Chondrocyte (in vitro differentiated cells): ENCODE data around the gene SRGAP1. TPM values are rescaled to one million over a fixed set of nuclear protein-coding genes. Genes with fewer than 3 reads are reported as not detected.

Experiments
- DNase-seq: peaks from one replicate; pipeline ENCODE4 v3.0.0; 2021; ENCODE audit warnings: mixed read lengths, low spot score
- H3K27ac Mint-ChIP-seq: one replicate; pipeline ENCODE4 v1.8.0; 2021; ENCODE audit warnings: mild to moderate bottlenecking, moderate library complexity, mixed read lengths; ENCODE audit not compliant: unreplicated experiment
- H3K27me3 Mint-ChIP-seq: 2 replicates; pipeline ENCODE4 v1.8.0; 2021; ENCODE audit warnings: low read depth, mixed read lengths
- H3K36me3 Mint-ChIP-seq: 2 replicates; pipeline ENCODE4 v1.8.0; 2021; ENCODE audit warnings: low read depth, mixed read lengths
- H3K4me1 Mint-ChIP-seq: 2 replicates; pipeline ENCODE4 v1.8.0; 2021; ENCODE audit warnings: low read depth, mild to moderate bottlenecking, mixed read lengths
- H3K4me3 Mint-ChIP-seq: one replicate; pipeline ENCODE4 v1.8.0; 2021; ENCODE audit warnings: mild to moderate bottlenecking, moderate library complexity, mixed read lengths; ENCODE audit not compliant: unreplicated experiment
- H3K9me3 Mint-ChIP-seq: 2 replicates; pipeline ENCODE4 v1.8.0; 2021; ENCODE audit warnings: low read depth, mixed read lengths
- total RNA-seq: library from RNA; stranded (reverse); gene quantifications from 3 replicates; pipeline ENCODE4 v1.2.1, GENCODE V29; 2021
- TF ChIP-seq, protein P1 (sequence below): fragments of 200-600 bp; sonication (generic); IDR thresholded peaks from 2 replicates; pipeline ENCODE4 v1.5.0; 2021; ENCODE audit warnings: antibody characterized with exemption, mild to moderate bottlenecking, moderate library complexity

SRGAP1 gene
- total RNA-seq, 1 donor from 2014 or later, result 13.2 TPM

DNA sequence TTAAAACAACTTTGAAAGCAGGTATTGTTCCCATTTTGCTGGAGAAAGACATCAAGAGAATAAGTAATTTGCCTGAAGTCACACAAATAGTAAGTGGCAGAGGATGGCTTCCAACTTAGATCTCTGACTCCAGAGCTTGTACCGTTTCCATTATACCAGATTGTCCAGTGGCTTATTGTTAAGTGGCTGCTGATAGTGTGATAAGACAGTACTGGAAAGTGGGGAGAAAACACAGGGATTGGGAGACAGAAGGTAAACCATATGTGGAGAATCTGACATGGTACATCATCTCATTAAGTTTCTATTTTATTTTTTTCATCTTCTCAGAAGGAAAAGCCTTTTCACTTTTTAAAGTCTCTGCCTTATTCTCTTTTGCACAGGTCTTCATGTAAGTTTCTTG, 108.5 kb downstream of the SRGAP1 start:
- no peaks in the 10 kb centered on the region for H3K27me3 Mint-ChIP-seq
- peaks cover 38% of the 10 kb centered on the region for H3K4me1 Mint-ChIP-seq
- DNase-seq, result no peak
- peaks cover 3% of the 10 kb centered on the region for H3K36me3 Mint-ChIP-seq
- H3K9me3 Mint-ChIP-seq, result no peaks in the 10 kb centered on the region
- H3K27ac Mint-ChIP-seq, result no peak overlapping the region
- TF ChIP-seq, protein P1, sequence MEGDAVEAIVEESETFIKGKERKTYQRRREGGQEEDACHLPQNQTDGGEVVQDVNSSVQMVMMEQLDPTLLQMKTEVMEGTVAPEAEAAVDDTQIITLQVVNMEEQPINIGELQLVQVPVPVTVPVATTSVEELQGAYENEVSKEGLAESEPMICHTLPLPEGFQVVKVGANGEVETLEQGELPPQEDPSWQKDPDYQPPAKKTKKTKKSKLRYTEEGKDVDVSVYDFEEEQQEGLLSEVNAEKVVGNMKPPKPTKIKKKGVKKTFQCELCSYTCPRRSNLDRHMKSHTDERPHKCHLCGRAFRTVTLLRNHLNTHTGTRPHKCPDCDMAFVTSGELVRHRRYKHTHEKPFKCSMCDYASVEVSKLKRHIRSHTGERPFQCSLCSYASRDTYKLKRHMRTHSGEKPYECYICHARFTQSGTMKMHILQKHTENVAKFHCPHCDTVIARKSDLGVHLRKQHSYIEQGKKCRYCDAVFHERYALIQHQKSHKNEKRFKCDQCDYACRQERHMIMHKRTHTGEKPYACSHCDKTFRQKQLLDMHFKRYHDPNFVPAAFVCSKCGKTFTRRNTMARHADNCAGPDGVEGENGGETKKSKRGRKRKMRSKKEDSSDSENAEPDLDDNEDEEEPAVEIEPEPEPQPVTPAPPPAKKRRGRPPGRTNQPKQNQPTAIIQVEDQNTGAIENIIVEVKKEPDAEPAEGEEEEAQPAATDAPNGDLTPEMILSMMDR, result no peak
- no peak overlapping the region for H3K4me3 Mint-ChIP-seq

DNA sequence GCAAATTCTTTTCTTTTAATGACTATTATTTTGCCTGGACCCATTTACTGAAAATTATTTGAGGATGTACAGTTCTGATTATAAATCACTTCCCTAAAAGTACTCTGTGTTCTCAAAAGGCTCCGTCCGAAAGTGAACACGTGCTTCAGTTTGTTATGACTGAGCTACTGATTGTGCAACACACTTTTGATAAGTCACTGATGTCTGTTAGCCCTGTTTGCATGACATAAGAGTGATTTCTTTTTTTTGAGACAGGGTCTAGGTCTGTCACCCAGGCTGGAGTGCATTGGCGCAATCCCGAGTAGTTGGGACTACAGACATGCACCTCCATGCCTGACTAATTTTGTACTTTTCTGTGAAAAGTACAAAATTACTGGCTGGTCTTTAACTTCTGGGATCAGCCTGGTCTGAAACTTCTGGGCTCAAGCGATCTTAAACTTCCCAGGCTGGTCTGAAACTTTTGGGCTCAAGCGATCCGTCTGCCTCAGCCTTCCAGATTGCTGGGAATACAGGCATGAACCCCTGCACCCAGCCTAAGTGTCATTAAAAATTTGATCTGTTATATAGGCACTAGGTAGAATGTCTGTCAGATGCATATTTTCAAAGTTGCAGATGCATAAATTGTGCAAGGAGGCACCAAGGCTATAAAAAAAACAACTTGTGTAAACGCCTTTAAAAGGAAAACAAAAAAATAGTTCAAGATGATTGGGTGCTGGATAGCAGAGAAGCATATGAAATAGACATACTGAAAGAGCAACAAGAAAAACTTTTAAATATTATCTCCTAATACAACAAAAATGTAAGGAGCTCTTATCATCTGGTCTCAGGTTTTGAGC, 111.5 kb downstream of the SRGAP1 start:
- DNase-seq, result no peak
- no peaks in the 10 kb centered on the region for H3K9me3 Mint-ChIP-seq
- peak overlapping the region; percentile 23 for H3K27ac Mint-ChIP-seq
- no peak overlapping the region for H3K4me3 Mint-ChIP-seq
- TF ChIP-seq, protein P1, result no peak
- H3K27me3 Mint-ChIP-seq, result no peaks in the 10 kb centered on the region
- peaks cover 22% of the 10 kb centered on the region for H3K4me1 Mint-ChIP-seq
- H3K36me3 Mint-ChIP-seq, result peaks cover 3% of the 10 kb centered on the region

DNA sequence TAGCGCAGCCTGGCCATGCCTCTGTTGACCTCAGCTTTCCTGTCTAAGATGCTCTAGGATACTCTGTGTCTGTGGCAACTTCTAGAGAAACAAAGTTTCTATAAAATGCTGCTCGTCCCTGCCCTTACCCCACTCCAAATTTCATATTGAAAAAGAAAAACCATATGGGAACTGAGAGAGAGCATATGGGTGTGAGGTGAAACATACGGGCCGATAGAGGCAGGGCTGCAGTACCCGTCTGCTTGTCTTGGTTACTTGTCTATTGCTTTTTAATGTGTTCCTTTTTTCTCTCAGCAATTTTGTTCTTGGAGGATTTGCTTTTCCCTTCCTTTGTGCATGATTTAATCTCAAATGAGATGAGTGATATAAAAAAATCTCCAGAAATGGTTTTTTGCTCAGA, 113.0 kb downstream of the SRGAP1 start:
- TF ChIP-seq, protein P1, result no peak
- Mint-ChIP-seq H3K27me3 (no peaks in the 10 kb centered on the region), H3K27ac (no peak overlapping the region), H3K36me3 (peaks cover 3% of the 10 kb centered on the region), H3K4me3 (no peak overlapping the region), H3K9me3 (no peaks in the 10 kb centered on the region), H3K4me1 (peaks cover 22% of the 10 kb centered on the region)
- no peak for DNase-seq

DNA sequence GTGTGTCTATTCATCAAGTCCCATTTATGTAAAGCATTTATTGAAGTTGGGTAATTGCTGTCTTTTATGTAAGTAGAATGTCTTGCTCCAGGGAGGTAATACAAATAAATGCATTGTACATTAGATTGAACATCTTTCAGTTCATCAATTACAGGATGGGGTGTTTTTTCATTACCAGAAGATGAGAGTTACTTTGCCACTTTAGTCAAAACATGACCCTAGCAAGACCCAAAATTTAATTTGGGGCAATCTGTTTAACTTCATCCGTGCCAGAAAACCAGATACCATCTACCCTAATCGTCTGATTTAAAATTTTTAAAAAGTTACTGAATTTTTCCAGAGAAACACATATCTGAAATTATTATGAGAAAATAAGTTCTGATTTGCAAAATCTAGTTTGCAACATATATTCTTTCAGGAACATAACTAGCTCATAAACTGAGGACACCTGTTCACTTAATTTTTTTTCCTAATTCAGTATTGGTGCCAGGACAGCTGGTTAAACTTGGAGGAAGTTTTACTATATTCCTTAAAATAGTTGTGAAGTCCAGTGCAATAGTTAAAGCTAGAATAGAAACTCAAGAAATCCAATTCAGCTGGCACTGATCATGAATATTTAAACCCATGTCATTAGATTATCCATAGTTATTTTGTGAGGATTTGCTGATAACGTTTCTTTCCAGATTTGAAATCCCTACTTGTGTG, 114.5 kb downstream of the SRGAP1 start:
- no peak for DNase-seq
- Mint-ChIP-seq H3K4me1 (peaks cover 29% of the 10 kb centered on the region), H3K27me3 (no peaks in the 10 kb centered on the region), H3K4me3 (no peak overlapping the region), H3K9me3 (no peaks in the 10 kb centered on the region), H3K36me3 (peaks cover 2% of the 10 kb centered on the region), H3K27ac (no peak overlapping the region)
- TF ChIP-seq, protein P1, result no peak

DNA sequence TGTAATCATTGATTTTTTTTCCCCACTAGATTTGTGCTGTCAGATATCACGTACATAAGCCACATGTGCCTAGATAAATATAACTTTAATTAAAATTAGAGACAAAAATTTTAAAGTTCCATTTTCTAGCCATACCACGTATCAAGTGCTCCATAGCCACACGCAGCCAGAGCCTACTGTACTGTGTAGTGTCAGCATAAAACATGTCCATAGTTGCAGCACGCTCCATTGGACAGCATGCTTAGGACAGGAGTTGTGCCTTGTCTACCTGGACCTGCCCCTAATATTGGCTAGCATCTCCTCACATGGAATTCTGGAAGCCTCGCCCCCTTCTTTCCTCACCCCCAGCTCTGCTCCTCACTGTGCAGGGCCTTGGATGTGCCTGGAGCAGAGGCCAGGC, 116.5 kb downstream of the SRGAP1 start:
- H3K4me1 Mint-ChIP-seq, result peaks cover 31% of the 10 kb centered on the region
- no peaks in the 10 kb centered on the region for H3K27me3 Mint-ChIP-seq
- H3K36me3 Mint-ChIP-seq, result peaks cover 2% of the 10 kb centered on the region
- H3K4me3 Mint-ChIP-seq, result no peak overlapping the region
- H3K9me3 Mint-ChIP-seq, result no peaks in the 10 kb centered on the region
- TF ChIP-seq, protein P1, result no peak
- no peak overlapping the region for H3K27ac Mint-ChIP-seq
- DNase-seq, result no peak
